Keratinocyte (primary cell): ENCODE measurements around the gene COQ4. TPM values are rescaled to one million over a fixed set of nuclear protein-coding genes. Genes with fewer than 3 reads are reported as not detected.

Experiments used
- DNase-seq: peaks from one replicate; pipeline ENCODE4 v3.0.0-alpha.2; 2011; ENCODE audit warnings: low read depth, missing footprints, low spot score
- FAIRE-seq: peaks from 2 replicates; lab custom pipeline; 2011; peaks lifted over from hg19 to GRCh38; lab: Jason Lieb, UNC
- H2AFZ ChIP-seq: 2 replicates; pipeline ENCODE4 v1.6.0; 2012; ENCODE audit warnings: low read length, control low read depth, inconsistent platforms; ENCODE audit not compliant: control insufficient read depth
- H3K27ac ChIP-seq: 2 replicates; pipeline ENCODE4 v1.5.1; 2011; ENCODE audit warnings: low read length; ENCODE audit not compliant: control insufficient read depth, insufficient read depth
- H3K27me3 ChIP-seq: 3 replicates; pipeline ENCODE4 v1.6.0; 2011; ENCODE audit warnings: low read length; ENCODE audit not compliant: control insufficient read depth, insufficient read depth; ENCODE audit errors: extremely low read depth
- H3K36me3 ChIP-seq, 2 experiments: 2 replicates in 1 of 2; 3 replicates in 1 of 2; pipeline ENCODE4 v1.5.1; 2011; ENCODE audit warnings: low read length in 2 of 2, mild to moderate bottlenecking in 1 of 2; ENCODE audit not compliant: control insufficient read depth in 2 of 2, insufficient read depth in 2 of 2; ENCODE audit errors: extremely low read depth in 1 of 2
- H3K4me1 ChIP-seq: 3 replicates; pipeline ENCODE4 v1.5.1; 2011; ENCODE audit warnings: low read length; ENCODE audit not compliant: control insufficient read depth, insufficient read depth; ENCODE audit errors: extremely low read depth
- H3K4me2 ChIP-seq: 3 replicates; pipeline ENCODE4 v1.6.0; 2011; ENCODE audit warnings: low read depth, low read length; ENCODE audit not compliant: control insufficient read depth, insufficient read depth; ENCODE audit errors: extremely low read depth
- H3K4me3 ChIP-seq, 3 experiments: fragments of 200-600 bp in 1 of 3; sonication (generic) in 1 of 3; 2 replicates in 2 of 3; 3 replicates in 1 of 3; pipeline ENCODE4 v1.5.1; 2011 to 2016; ENCODE audit warnings: low read length in 3 of 3, mild to moderate bottlenecking in 3 of 3, control low read depth in 2 of 3, inconsistent platforms in 1 of 3, low read depth in 1 of 3, mixed read lengths in 1 of 3, mixed run types in 1 of 3, moderate library complexity in 1 of 3; ENCODE audit not compliant: control insufficient read depth in 2 of 3, insufficient read depth in 2 of 3; ENCODE audit errors: extremely low read depth in 1 of 3
- H3K79me2 ChIP-seq: 2 replicates; pipeline ENCODE4 v1.6.0; 2012; ENCODE audit warnings: low read length; ENCODE audit not compliant: control insufficient read depth, insufficient read depth
- H3K9ac ChIP-seq: 3 replicates; pipeline ENCODE4 v1.6.0; 2011; ENCODE audit warnings: low read length; ENCODE audit not compliant: control insufficient read depth, insufficient read depth; ENCODE audit errors: extremely low read depth
- H3K9me1 ChIP-seq: 3 replicates; pipeline ENCODE4 v1.6.0; 2011; ENCODE audit warnings: low read length; ENCODE audit not compliant: control insufficient read depth, insufficient read depth; ENCODE audit errors: extremely low read depth
- H3K9me3 ChIP-seq: 2 replicates; pipeline ENCODE4 v1.5.1; 2012; ENCODE audit warnings: low read depth, low read length; ENCODE audit not compliant: control insufficient read depth
- H4K20me1 ChIP-seq: 3 replicates; pipeline ENCODE4 v1.6.0; 2011; ENCODE audit warnings: low read length; ENCODE audit not compliant: control insufficient read depth, insufficient read depth; ENCODE audit errors: extremely low read depth
- EZH2 ChIP-seq: IDR thresholded peaks from one replicate; pipeline ENCODE4 v1.6.1; 2012; ENCODE audit warnings: inconsistent platforms, mild to moderate bottlenecking, low read length, moderate library complexity
- dilution Hi-C: fragments of 300-500 bp; cut with MboI; formaldehyde crosslinking; loops from one replicate; pipeline ENCODE4 v1.7.0; 2020; ENCODE audit warnings: low sequenced_read_pairs; ENCODE audit not compliant: extremely low pct_ligation_motif_present
- polyA plus RNA-seq, 5 experiments: library from polyadenylated mRNA; depleted of rRNA in 3 of 5; stranded (reverse) in 3 of 5; stranded (forward) in 1 of 5; unstranded in 1 of 5; fragments of >200 nt; gene quantifications; 1 replicate in 1 of 5; 2 replicates in 3 of 5; 3 replicates in 1 of 5; pipeline versions ENCODE4 v1.2.1 to v1.2.3, GENCODE V29; 2011 to 2012; ENCODE audit warnings: missing spikeins in 2 of 5, low read depth in 1 of 5, low replicate concordance in 1 of 5
- TF ChIP-seq, protein P1 (sequence below), 3 experiments: IDR thresholded peaks in 1 of 3; conservative IDR thresholded peaks in 1 of 3; optimal IDR thresholded peaks in 1 of 3; 2 replicates in 2 of 3; 3 replicates in 1 of 3; pipeline versions ENCODE3 to v1.5.1; 2011; ENCODE audit warnings: low read length in 3 of 3, mild to moderate bottlenecking in 3 of 3, moderate library complexity in 2 of 3, control low read depth in 1 of 3, inconsistent platforms in 1 of 3; ENCODE audit not compliant: insufficient read depth in 2 of 3; ENCODE audit errors: extremely low read depth in 1 of 3

The COQ4 gene
- polyA plus RNA-seq, 1 donor (not counting 4 experiments of a cell fraction or from before 2014, with no cell fraction given), result 32.6 TPM

DNA sequence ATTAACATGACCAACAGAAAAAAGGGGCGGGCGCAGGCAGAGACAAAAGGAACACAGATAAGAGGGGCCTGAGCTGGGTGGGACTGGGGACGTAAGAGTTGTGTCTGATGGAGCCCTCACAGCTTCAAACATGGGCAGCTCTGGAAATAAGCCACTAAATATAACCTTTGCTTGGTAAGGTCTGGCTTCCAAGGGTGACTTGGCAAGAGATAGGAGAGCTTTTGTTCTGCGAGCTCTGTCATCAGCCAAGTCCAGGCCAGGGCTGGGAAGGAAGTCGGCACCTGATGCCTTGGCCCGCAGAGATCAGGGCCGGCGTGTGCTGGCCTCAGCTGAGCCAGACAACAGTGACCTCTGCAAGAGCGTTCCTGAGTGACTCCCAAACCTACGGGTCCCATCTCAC lies 12.2 kb upstream of the COQ4 start:
- Histone ChIP-seq H3K27me3 (no peaks in the 10 kb centered on the region), H3K27ac (no peak overlapping the region), H3K9me1 (no peaks in the 10 kb centered on the region), H2AFZ (no peak overlapping the region), H3K79me2 (no peaks in the 10 kb centered on the region), H3K4me2 (no peak overlapping the region), H3K9ac (no peak overlapping the region), H4K20me1 (no peaks in the 10 kb centered on the region), H3K4me1 (peaks cover 18% of the 10 kb centered on the region), H3K9me3 (no peaks in the 10 kb centered on the region), H3K36me3 (peaks cover 15 to 28% of the 10 kb centered on the region in 2 experiments), H3K4me3 (no peak overlapping the region)
- no peak for FAIRE-seq
- no peak for DNase-seq
- TF ChIP-seq EZH2, result no peak
- TF ChIP-seq, protein P1, sequence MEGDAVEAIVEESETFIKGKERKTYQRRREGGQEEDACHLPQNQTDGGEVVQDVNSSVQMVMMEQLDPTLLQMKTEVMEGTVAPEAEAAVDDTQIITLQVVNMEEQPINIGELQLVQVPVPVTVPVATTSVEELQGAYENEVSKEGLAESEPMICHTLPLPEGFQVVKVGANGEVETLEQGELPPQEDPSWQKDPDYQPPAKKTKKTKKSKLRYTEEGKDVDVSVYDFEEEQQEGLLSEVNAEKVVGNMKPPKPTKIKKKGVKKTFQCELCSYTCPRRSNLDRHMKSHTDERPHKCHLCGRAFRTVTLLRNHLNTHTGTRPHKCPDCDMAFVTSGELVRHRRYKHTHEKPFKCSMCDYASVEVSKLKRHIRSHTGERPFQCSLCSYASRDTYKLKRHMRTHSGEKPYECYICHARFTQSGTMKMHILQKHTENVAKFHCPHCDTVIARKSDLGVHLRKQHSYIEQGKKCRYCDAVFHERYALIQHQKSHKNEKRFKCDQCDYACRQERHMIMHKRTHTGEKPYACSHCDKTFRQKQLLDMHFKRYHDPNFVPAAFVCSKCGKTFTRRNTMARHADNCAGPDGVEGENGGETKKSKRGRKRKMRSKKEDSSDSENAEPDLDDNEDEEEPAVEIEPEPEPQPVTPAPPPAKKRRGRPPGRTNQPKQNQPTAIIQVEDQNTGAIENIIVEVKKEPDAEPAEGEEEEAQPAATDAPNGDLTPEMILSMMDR (optimal IDR thresholded peaks at IDR 0.05 in 1 of 3, IDR thresholded peaks at IDR 0.05 in 1 of 3, conservative IDR thresholded peaks at IDR 0.05 in 1 of 3; ENCODE audit: extremely low read depth in 1 of 3, insufficient read depth in 2 of 3, low read length in 3 of 3), result no peak
- dilution Hi-C loops, result no loop called here

- DNase-seq (no peak), FAIRE-seq (no peak)
- no peaks in the 10 kb centered on the region for H3K79me2 ChIP-seq
- peaks cover 26 to 36% of the 10 kb centered on the region in 2 experiments for H3K36me3 ChIP-seq
- no peaks in the 10 kb centered on the region for H3K9me3 ChIP-seq
- no peak overlapping the region for H3K9ac ChIP-seq
- no peak overlapping the region for H3K4me3 ChIP-seq
- TF ChIP-seq, protein P1 (optimal IDR thresholded peaks at IDR 0.05 in 1 of 3, IDR thresholded peaks at IDR 0.05 in 1 of 3, conservative IDR thresholded peaks at IDR 0.05 in 1 of 3; ENCODE audit: extremely low read depth in 1 of 3, insufficient read depth in 2 of 3, low read length in 3 of 3), result no peak
- TF ChIP-seq EZH2, result no peak
- no peaks in the 10 kb centered on the region for H4K20me1 ChIP-seq
- H2AFZ ChIP-seq, result no peak overlapping the region
- H3K4me2 ChIP-seq, result no peak overlapping the region
- dilution Hi-C loops, result no loop called here
- no peaks in the 10 kb centered on the region for H3K4me1 ChIP-seq
- no peak overlapping the region for H3K27ac ChIP-seq
- H3K27me3 ChIP-seq, result no peaks in the 10 kb centered on the region
- no peaks in the 10 kb centered on the region for H3K9me1 ChIP-seq
Measured at GRCh38 chr9:128314697-128315096, 7.9 kb upstream of the COQ4 start.
